HepG2 (cell line): ENCODE measurements around the gene SCN4B. TPM values are rescaled to one million over a fixed set of nuclear protein-coding genes. Genes with fewer than 3 reads are reported as not detected.

Experiments used
- HMG20A ChIP-seq: IDR thresholded peaks from 2 replicates; pipeline ENCODE4 v1.6.1; 2016; ENCODE audit warnings: borderline replicate concordance
- HNF4A ChIP-seq: sonication (generic); formaldehyde crosslinking; IDR thresholded peaks from 2 replicates; pipeline ENCODE4 v1.4.0; 2020; ENCODE audit warnings: missing genetic modification reagents
- MNT ChIP-seq: fragments of 450-650 bp; IDR thresholded peaks from 2 replicates; pipeline ENCODE4 v1.6.1; 2016
- RCOR2 ChIP-seq: IDR thresholded peaks from 2 replicates; pipeline ENCODE4 v1.6.1; 2016; ENCODE audit warnings: missing biosample characterization, missing genetic modification reagents
- RXRB ChIP-seq: IDR thresholded peaks from 2 replicates; pipeline ENCODE4 v1.6.1; 2016; ENCODE audit warnings: borderline replicate concordance, missing genetic modification reagents, missing compliant biosample characterization
- SOX13 ChIP-seq, 3 experiments: fragments of 450-650 bp in 1 of 3; sonication (generic) in 1 of 3; formaldehyde crosslinking in 1 of 3; IDR thresholded peaks in 2 of 3; conservative IDR thresholded peaks in 1 of 3; 2 replicates each; pipeline versions ENCODE4 v1.5.0 to v1.6.1; 2016 to 2020; ENCODE audit warnings: antibody characterized with exemption in 1 of 3, mild to moderate bottlenecking in 1 of 3, missing compliant biosample characterization in 1 of 3, missing genetic modification reagents in 1 of 3, moderate library complexity in 1 of 3
- SOX6 ChIP-seq, 2 experiments: fragments of 450-650 bp in 1 of 2; sonication (generic) in 1 of 2; formaldehyde crosslinking in 1 of 2; IDR thresholded peaks; 2 replicates each; pipeline versions ENCODE4 v1.4.0 to v1.6.1; 2017 to 2020; ENCODE audit warnings: antibody characterized with exemption in 1 of 2, mild to moderate bottlenecking in 1 of 2, missing genetic modification reagents in 1 of 2
- SRF ChIP-seq: IDR thresholded peaks from 2 replicates; pipeline ENCODE4 v1.6.1; 2011; ENCODE audit warnings: mild to moderate bottlenecking, low read depth, low read length, moderate library complexity
- ZNF574 ChIP-seq: sonication (generic); formaldehyde crosslinking; IDR thresholded peaks from 2 replicates; pipeline ENCODE4 v1.4.0; 2020; ENCODE audit warnings: missing genetic modification reagents
- ZNF644 ChIP-seq: IDR thresholded peaks from 2 replicates; pipeline ENCODE4 v1.6.1; 2016; ENCODE audit warnings: low read depth
- polyA plus RNA-seq, 8 experiments: library from polyadenylated mRNA; depleted of rRNA in 3 of 8; stranded (reverse) in 7 of 8; unstranded in 1 of 8; fragments of >200 nt; fragmentation: Illumina TruSeq in 4 of 8; extraction: Trizol in 4 of 8; gene quantifications; 2 replicates each; pipeline versions ENCODE4 v1.2.1 to v1.2.3, GENCODE V29; 2011 to 2016; ENCODE audit warnings: low read depth in 4 of 8, missing spikeins in 1 of 8, mixed read lengths in 1 of 8; ENCODE audit not compliant: insufficient read depth in 1 of 8
- total RNA-seq, 5 experiments: library from RNA; depleted of rRNA; stranded (reverse); fragments of >200 nt; fragmentation: Illumina TruSeq; extraction: Trizol; gene quantifications; 2 replicates each; pipeline ENCODE4 v1.2.3, GENCODE V29; 2016; ENCODE audit warnings: low read depth in 1 of 5
- TF ChIP-seq, protein P1 (sequence below): sonication (generic); formaldehyde crosslinking; IDR thresholded peaks from 2 replicates; pipeline ENCODE4 v1.4.0; 2020; ENCODE audit warnings: missing genetic modification reagents, borderline replicate concordance
- TF ChIP-seq, protein P2 (sequence below): IDR thresholded peaks from 2 replicates; pipeline ENCODE4 v1.4.0; 2020; ENCODE audit warnings: mild to moderate bottlenecking, missing genetic modification reagents

Gene SCN4B
- total and polyA plus RNA-seq, 2 of the 13 experiments (the other 11 are each of a cell fraction or from before 2014, with no cell fraction given): 0.04 to 0.29 TPM

DNA sequence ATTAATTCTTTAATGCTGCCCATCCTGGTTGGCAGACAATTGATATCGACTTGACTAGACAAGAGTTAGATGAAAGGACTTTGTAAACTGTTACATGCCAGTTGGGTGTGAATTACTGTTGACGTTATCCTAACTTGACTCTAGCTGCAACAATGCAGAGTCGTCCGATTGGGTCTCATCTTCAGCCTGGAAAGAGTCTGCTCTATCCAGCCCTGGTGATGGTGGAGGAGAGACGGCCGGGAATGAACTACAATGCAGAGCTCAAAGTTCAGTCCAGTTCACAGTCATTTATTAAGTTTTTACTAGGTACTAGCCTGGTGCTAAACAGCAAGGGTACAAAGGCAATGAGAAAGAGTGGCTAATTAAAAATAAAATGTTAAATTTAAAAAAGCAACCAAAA is 60.9 kb downstream of the SCN4B start (continued):
- TF ChIP-seq, protein P1, sequence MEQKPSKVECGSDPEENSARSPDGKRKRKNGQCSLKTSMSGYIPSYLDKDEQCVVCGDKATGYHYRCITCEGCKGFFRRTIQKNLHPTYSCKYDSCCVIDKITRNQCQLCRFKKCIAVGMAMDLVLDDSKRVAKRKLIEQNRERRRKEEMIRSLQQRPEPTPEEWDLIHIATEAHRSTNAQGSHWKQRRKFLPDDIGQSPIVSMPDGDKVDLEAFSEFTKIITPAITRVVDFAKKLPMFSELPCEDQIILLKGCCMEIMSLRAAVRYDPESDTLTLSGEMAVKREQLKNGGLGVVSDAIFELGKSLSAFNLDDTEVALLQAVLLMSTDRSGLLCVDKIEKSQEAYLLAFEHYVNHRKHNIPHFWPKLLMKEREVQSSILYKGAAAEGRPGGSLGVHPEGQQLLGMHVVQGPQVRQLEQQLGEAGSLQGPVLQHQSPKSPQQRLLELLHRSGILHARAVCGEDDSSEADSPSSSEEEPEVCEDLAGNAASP: peak; percentile 70; the same call in 1 of the 2 replicates
- TF ChIP-seq HMG20A (CRISPR knock-in tag) (peak; percentile 23; the same call in 1 of the 2 replicates), RXRB (peak; percentile 31; the same call in 1 of the 2 replicates), RCOR2 (0 out of 2 replicates have a peak, but pooled peaks have one; percentile 31), HNF4A (CRISPR knock-in tag) (peak; percentile 80), SOX13 (IDR thresholded peaks at IDR 0.05) (no peak), SOX13 (CRISPR knock-in tag; conservative IDR thresholded peaks at IDR 0.05 in 1 of 2, IDR thresholded peaks at IDR 0.05 in 1 of 2) (peak in 1 of 2 experiments; percentile 43; a peak in 1 of 4 replicates), MNT (no peak), ZNF574 (CRISPR knock-in tag) (0 out of 2 replicates have a peak, but pooled peaks have one; percentile 30), SOX6 (IDR thresholded peaks at IDR 0.05) (no peak), SOX6 (CRISPR knock-in tag; IDR thresholded peaks at IDR 0.05) (peak; percentile 42), ZNF644 (peak; percentile 67; the same call in 1 of the 2 replicates), SRF (no peak)
- TF ChIP-seq, protein P2, sequence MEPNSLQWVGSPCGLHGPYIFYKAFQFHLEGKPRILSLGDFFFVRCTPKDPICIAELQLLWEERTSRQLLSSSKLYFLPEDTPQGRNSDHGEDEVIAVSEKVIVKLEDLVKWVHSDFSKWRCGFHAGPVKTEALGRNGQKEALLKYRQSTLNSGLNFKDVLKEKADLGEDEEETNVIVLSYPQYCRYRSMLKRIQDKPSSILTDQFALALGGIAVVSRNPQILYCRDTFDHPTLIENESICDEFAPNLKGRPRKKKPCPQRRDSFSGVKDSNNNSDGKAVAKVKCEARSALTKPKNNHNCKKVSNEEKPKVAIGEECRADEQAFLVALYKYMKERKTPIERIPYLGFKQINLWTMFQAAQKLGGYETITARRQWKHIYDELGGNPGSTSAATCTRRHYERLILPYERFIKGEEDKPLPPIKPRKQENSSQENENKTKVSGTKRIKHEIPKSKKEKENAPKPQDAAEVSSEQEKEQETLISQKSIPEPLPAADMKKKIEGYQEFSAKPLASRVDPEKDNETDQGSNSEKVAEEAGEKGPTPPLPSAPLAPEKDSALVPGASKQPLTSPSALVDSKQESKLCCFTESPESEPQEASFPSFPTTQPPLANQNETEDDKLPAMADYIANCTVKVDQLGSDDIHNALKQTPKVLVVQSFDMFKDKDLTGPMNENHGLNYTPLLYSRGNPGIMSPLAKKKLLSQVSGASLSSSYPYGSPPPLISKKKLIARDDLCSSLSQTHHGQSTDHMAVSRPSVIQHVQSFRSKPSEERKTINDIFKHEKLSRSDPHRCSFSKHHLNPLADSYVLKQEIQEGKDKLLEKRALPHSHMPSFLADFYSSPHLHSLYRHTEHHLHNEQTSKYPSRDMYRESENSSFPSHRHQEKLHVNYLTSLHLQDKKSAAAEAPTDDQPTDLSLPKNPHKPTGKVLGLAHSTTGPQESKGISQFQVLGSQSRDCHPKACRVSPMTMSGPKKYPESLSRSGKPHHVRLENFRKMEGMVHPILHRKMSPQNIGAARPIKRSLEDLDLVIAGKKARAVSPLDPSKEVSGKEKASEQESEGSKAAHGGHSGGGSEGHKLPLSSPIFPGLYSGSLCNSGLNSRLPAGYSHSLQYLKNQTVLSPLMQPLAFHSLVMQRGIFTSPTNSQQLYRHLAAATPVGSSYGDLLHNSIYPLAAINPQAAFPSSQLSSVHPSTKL (CRISPR knock-in tag): peak; percentile 44; the same call in 1 of the 2 replicates
